Skeletal muscle tissue (tissue), 4 donors: ENCODE results near the gene GPC6. TPM values are rescaled to one million over a fixed set of nuclear protein-coding genes. Genes with fewer than 3 reads are reported as not detected.

Experiments used
- H3K27ac ChIP-seq: one replicate; pipeline ENCODE4 v1.7.0; 2013; ENCODE audit warnings: mild to moderate bottlenecking, low read depth, low read length, inconsistent platforms
- H3K27me3 ChIP-seq, 3 donors: one replicate each; pipeline ENCODE4 v1.7.0; 2013; ENCODE audit warnings: low read length in 3 of 3; ENCODE audit not compliant: control insufficient read depth in 3 of 3, insufficient read depth in 3 of 3
- H3K36me3 ChIP-seq, 3 donors: one replicate each; pipeline ENCODE4 v1.7.0; 2013; ENCODE audit warnings: low read length in 3 of 3; ENCODE audit not compliant: control insufficient read depth in 3 of 3, insufficient read depth in 3 of 3
- H3K4me1 ChIP-seq, 3 donors: one replicate each; pipeline ENCODE4 v1.7.0; 2013; ENCODE audit warnings: low read length in 3 of 3, mild to moderate bottlenecking in 3 of 3; ENCODE audit not compliant: control insufficient read depth in 3 of 3, insufficient read depth in 3 of 3
- H3K4me3 ChIP-seq, 3 donors: one replicate each; pipeline ENCODE4 v1.7.0; 2013; ENCODE audit warnings: low read length in 3 of 3
- H3K9ac ChIP-seq, 3 donors: one replicate each; pipeline ENCODE4 v1.7.0; 2013; ENCODE audit warnings: low read length in 3 of 3, mild to moderate bottlenecking in 3 of 3, moderate library complexity in 2 of 3, low read depth in 1 of 3
- H3K9me3 ChIP-seq, 3 donors: one replicate each; pipeline ENCODE4 v1.7.0; 2013; ENCODE audit warnings: low read length in 3 of 3; ENCODE audit not compliant: control insufficient read depth in 3 of 3
- total RNA-seq: library from RNA; depleted of rRNA; stranded (reverse); fragments of >200 nt; gene quantifications from one replicate; pipeline ENCODE4 v1.2.3, GENCODE V29; 2014
- donor health status: Osteomylitis.

GPC6 gene
- total RNA-seq, 1 donor from 2014 or later, result 7.8 TPM

- Histone ChIP-seq H3K9ac (no peak overlapping the region), H3K36me3 (no peaks in the 10 kb centered on the region), H3K4me3 (no peak overlapping the region), H3K9me3 (no peaks in the 10 kb centered on the region), H3K27ac (no peak overlapping the region), H3K27me3 (no peaks in the 10 kb centered on the region), H3K4me1 (no peaks in the 10 kb centered on the region)
These were observed 751.4 kb downstream of the GPC6 start for GRCh38 chr13:93977986-93978385.

GRCh38 chr13:93981426-93981977, 754.9 kb downstream of the GPC6 start:
- H3K36me3 ChIP-seq, result no peaks in the 10 kb centered on the region
- H3K9me3 ChIP-seq, result no peaks in the 10 kb centered on the region
- H3K4me3 ChIP-seq, result no peak overlapping the region
- no peak overlapping the region for H3K27ac ChIP-seq
- H3K4me1 ChIP-seq, result no peaks in the 10 kb centered on the region
- H3K27me3 ChIP-seq, result no peaks in the 10 kb centered on the region
- H3K9ac ChIP-seq, result no peak overlapping the region

- Histone ChIP-seq H3K27ac (no peak overlapping the region), H3K27me3 (no peaks in the 10 kb centered on the region), H3K4me1 (no peaks in the 10 kb centered on the region), H3K9me3 (no peaks in the 10 kb centered on the region), H3K9ac (no peak overlapping the region), H3K36me3 (no peaks in the 10 kb centered on the region), H3K4me3 (no peak overlapping the region)
These were observed 755.7 kb downstream of the GPC6 start for GRCh38 chr13:93982179-93982918.

GRCh38 chr13:93984052-93984451, 757.4 kb downstream of the GPC6 start:
- Histone ChIP-seq H3K4me1 (no peaks in the 10 kb centered on the region), H3K4me3 (no peak overlapping the region), H3K9ac (no peak overlapping the region), H3K9me3 (no peaks in the 10 kb centered on the region), H3K36me3 (no peaks in the 10 kb centered on the region), H3K27me3 (no peaks in the 10 kb centered on the region), H3K27ac (no peak overlapping the region)

GRCh38 chr13:93984876-93985275, 758.3 kb downstream of the GPC6 start:
- H3K9me3 ChIP-seq, result no peaks in the 10 kb centered on the region
- no peak overlapping the region for H3K4me3 ChIP-seq
- H3K36me3 ChIP-seq, result no peaks in the 10 kb centered on the region
- H3K4me1 ChIP-seq, result no peaks in the 10 kb centered on the region
- H3K27ac ChIP-seq, result no peak overlapping the region
- H3K9ac ChIP-seq, result no peak overlapping the region
- no peaks in the 10 kb centered on the region for H3K27me3 ChIP-seq

DNA sequence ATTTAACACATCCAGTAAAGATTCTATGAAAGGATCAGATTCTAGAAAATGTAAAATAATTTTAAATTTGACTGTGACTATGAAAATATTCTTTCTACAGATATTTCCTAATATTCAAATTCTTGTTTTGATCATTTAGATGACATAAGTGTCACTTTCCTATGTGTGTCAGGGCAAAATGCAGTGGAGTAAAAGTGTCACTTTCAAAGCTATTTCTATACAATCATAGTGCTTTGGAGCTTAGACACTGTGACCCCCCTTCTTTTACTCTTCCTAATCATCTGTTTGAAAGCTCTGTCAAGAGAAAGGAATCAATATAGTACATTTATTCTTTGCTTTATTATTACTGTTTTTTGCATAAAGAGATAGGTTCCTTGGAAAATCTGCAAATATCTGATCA, 760.9 kb downstream of the GPC6 start:
- no peaks in the 10 kb centered on the region for H3K27me3 ChIP-seq
- no peaks in the 10 kb centered on the region for H3K36me3 ChIP-seq
- H3K4me1 ChIP-seq, result no peaks in the 10 kb centered on the region
- no peaks in the 10 kb centered on the region for H3K9me3 ChIP-seq
- no peak overlapping the region for H3K4me3 ChIP-seq
- H3K9ac ChIP-seq, result no peak overlapping the region
- no peak overlapping the region for H3K27ac ChIP-seq

DNA sequence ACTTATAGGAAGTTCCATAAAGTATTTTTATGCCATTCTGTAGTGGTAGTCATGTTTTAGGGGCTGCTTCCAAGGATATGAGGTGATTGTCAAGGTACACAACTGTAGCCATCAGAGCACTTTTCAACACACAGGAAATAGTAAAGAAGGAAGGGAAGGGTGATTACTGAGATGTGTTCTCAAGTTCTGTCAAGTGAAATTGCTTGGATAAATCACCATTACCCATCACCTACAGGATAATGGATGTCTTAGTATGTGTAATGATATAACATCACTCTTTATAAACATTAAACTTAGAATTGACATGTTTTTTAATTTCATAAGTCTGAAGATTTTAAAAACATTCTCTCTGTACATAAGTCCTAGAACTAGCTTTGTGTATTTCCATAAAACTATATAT, 765.0 kb downstream of the GPC6 start:
- Histone ChIP-seq H3K9me3 (no peaks in the 10 kb centered on the region), H3K27me3 (no peaks in the 10 kb centered on the region), H3K27ac (no peak overlapping the region), H3K4me3 (no peak overlapping the region), H3K4me1 (no peaks in the 10 kb centered on the region), H3K9ac (no peak overlapping the region), H3K36me3 (no peaks in the 10 kb centered on the region)

GRCh38 chr13:93996481-93996880, 769.9 kb downstream of the GPC6 start:
- Histone ChIP-seq H3K4me3 (no peak overlapping the region), H3K9me3 (no peaks in the 10 kb centered on the region), H3K27me3 (no peaks in the 10 kb centered on the region), H3K9ac (no peak overlapping the region), H3K36me3 (no peaks in the 10 kb centered on the region), H3K4me1 (no peaks in the 10 kb centered on the region), H3K27ac (no peak overlapping the region)

DNA sequence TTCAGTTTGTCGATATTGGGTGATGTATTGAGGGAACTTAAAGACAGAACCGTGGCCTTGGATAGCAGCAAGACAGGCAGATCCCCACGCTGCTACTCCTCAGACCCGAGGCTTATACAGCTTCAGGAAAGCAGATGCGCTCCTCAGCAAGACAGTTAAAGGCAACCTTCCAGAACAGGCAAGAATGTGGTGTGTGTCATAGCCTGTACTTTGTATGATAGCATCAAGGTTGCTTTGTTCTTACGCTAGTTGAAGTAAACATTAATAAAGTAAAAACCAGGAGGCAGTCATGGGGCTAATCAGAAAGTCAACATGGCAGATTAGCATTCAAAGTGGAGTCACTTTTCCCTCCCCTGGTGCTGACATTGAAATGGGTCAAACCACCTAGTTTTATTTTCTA, 779.7 kb downstream of the GPC6 start:
- Histone ChIP-seq H3K36me3 (no peaks in the 10 kb centered on the region), H3K27me3 (no peaks in the 10 kb centered on the region), H3K9ac (no peak overlapping the region), H3K4me1 (no peaks in the 10 kb centered on the region), H3K4me3 (no peak overlapping the region), H3K27ac (no peak overlapping the region), H3K9me3 (no peaks in the 10 kb centered on the region)

DNA sequence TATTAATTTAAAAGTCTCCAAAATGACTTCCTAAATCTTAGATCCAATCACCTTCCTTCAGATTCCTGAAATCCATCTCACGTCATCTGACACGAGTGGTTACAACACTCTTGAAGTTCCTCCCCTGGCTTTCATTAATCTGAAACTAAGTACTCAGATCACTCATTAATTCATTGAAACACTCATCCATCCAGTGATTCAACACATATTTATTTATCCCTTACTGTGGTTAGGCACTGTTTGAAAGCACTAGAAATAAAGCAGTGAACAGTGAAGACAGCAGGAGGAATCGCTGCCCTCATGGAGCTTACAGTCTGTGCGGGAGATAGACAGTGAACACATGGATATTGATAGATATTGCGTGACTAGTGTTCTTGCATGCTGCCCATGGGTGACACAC, 780.5 kb downstream of the GPC6 start:
- Histone ChIP-seq H3K9me3 (no peaks in the 10 kb centered on the region), H3K36me3 (no peaks in the 10 kb centered on the region), H3K9ac (no peak overlapping the region), H3K4me1 (no peaks in the 10 kb centered on the region), H3K4me3 (no peak overlapping the region), H3K27me3 (no peaks in the 10 kb centered on the region), H3K27ac (no peak overlapping the region)
